Ectodermal cell (in vitro differentiated cells): ENCODE results near the gene SLC9B2.

Source experiments
- H3K27ac ChIP-seq: 2 replicates; pipeline ENCODE4 v1.7.0; 2013; ENCODE audit warnings: mild to moderate bottlenecking, low read depth, low read length; ENCODE audit not compliant: insufficient read depth, poor library complexity, severe bottlenecking
- H3K27me3 ChIP-seq: 2 replicates; pipeline ENCODE4 v1.7.0; 2013; ENCODE audit warnings: mild to moderate bottlenecking, low read length; ENCODE audit not compliant: insufficient read depth, control insufficient read depth, poor library complexity, severe bottlenecking
- H3K36me3 ChIP-seq: one replicate; pipeline ENCODE4 v1.7.0; 2013; ENCODE audit warnings: low read length; ENCODE audit not compliant: control insufficient read depth, insufficient read depth
- H3K4me1 ChIP-seq: one replicate; pipeline ENCODE4 v1.7.0; 2013; ENCODE audit warnings: low read length; ENCODE audit not compliant: control insufficient read depth, insufficient read depth
- H3K4me3 ChIP-seq: 2 replicates; pipeline ENCODE4 v1.7.0; 2013; ENCODE audit warnings: low read depth, low read length, control low read depth; ENCODE audit not compliant: insufficient read depth
- H3K9me3 ChIP-seq: 2 replicates; pipeline ENCODE4 v1.7.0; 2013; ENCODE audit warnings: mild to moderate bottlenecking, low read length, moderate library complexity; ENCODE audit not compliant: control insufficient read depth
- WGBS, 2 experiments: methylation state at CpG; one replicate each; pipeline ENCODE4 v1.1.7; 2013; ENCODE audit warnings: missing lambda C conversion rate in 2 of 2; 5-methylcytosine and 5-hydroxymethylcytosine counted together

SLC9B2 gene

DNA sequence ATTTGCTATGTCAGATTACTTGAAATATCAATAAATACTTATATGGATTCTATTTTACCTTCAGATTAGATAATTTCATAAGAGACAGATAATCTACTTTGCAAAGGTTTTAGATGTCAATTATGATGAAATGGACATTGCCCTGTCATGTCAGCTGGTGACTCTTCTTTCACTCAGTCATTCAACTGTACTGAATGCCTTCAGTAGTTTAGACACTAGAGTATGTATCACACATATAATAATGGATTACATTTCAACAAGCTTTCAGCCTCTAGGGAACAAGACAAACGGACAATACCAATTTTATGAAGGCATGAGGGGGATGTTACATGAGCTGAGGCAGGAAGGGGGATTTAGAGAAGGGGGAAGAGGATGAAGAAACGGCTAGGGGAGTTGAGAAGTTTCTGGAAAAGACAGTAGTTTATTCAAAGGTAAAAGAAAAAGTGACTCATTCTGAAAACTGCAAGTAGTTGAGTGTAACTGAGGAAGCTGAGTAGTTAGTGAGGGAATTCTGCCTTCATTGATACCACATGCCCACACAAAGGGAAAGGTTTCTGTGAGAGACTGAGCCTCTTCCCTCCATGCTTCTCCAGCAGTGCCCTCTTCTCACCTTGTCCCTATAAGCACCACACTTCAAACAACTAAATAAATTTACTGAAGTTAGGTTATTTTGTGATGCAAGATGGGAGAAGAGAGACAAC is 25.7 kb downstream of the SLC9B2 start:
- H3K36me3 ChIP-seq, result no peaks in the 10 kb centered on the region
- H3K4me1 ChIP-seq, result no peaks in the 10 kb centered on the region
- no peaks in the 10 kb centered on the region for H3K9me3 ChIP-seq
- no peak overlapping the region for H3K27ac ChIP-seq
- no peak overlapping the region for H3K4me3 ChIP-seq
- H3K27me3 ChIP-seq, result no peaks in the 10 kb centered on the region
- WGBS, 2 experiments, result 82 to 92% methylated on average over 2 of the region's 2 CpGs

DNA sequence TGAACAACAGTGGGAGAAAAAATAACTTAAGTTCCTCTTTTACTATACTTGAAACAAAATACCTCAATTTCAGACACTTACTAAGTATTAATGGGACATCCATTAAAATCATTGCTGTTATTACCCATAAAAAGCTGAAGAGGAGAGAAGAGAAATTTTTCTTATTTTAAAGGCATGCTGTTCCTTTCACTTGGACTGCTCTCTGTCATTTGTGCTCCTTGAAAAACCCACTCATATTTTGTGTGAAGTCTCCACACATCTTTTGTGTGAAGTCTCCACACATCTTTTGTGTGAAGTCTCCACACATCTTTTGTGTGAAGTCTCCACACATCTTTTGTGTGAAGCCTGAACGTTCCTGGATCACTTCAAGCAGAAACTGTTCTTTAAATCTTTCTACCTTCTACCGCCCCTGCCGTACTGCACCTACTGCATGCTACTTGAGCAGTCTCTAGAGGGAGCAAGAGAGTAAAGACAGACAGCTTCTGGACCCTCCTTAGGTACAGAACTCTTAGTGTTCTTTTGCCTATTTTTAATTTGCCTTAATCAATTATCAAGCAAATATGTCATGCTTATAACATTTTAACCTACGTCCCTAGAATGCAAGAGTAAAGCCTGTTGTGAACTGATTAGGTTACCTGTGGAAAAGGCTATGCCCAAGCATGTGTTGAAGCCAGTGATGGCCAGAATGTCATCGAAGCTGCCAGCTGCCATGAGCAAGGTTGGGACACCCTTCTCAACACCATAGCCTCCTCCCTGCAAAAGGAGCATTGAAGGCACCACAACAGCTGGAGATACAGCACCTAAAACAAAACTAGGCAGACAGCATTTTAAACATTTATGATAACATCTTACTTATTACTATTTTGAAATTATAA is 29.9 kb downstream of the SLC9B2 start:
- Histone ChIP-seq H3K36me3 (no peaks in the 10 kb centered on the region), H3K9me3 (no peaks in the 10 kb centered on the region), H3K4me1 (no peaks in the 10 kb centered on the region), H3K27ac (no peak overlapping the region), H3K4me3 (no peak overlapping the region), H3K27me3 (no peaks in the 10 kb centered on the region)
- 45 to 52% methylated on average over 5 of the region's 5 CpGs for WGBS, 2 experiments

DNA sequence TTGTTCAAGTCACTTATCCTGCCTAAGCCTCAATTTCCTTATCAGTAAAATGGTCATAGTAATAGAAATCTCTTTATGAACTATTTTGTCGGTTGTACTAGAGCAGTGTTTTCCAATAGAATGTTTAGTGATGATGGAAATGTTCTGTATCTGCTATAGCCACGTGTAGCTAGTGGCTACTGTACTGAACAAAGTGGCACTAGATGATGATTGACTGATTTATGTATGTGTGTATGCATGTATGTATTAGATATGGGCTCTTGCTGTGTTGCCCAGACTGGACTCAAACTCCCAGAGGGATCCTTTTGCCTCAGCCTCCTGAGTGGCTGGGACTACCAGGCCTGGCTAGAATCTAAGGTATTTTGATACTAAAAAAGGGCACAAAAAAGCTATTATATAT is 32.4 kb downstream of the SLC9B2 start:
- 86 to 88% methylated on average over 2 of the region's 2 CpGs for WGBS, 2 experiments
- H3K27ac ChIP-seq, result no peak overlapping the region
- no peaks in the 10 kb centered on the region for H3K9me3 ChIP-seq
- no peaks in the 10 kb centered on the region for H3K36me3 ChIP-seq
- no peaks in the 10 kb centered on the region for H3K4me1 ChIP-seq
- H3K4me3 ChIP-seq, result no peak overlapping the region
- H3K27me3 ChIP-seq, result no peaks in the 10 kb centered on the region

DNA sequence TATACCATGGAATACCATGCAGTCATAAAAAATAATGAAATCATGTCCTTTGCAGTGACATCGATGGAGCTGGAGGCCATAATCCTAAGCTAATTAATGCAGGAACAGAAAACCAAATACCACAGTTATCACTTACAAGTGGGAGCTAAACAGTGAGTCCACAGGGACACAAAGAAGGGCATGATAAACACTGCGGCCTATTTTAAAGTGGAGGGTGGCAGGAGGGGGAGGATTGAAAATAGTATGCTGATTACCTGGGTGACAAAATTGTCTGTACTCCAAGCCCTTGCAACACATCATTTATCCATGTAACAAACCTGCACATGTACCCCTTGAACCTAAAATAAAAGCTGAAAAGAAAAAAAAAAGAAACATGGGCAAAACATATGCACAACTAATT is 40.4 kb downstream of the SLC9B2 start:
- Histone ChIP-seq H3K36me3 (no peaks in the 10 kb centered on the region), H3K9me3 (no peaks in the 10 kb centered on the region), H3K27ac (no peak overlapping the region), H3K4me1 (no peaks in the 10 kb centered on the region), H3K27me3 (no peaks in the 10 kb centered on the region), H3K4me3 (no peak overlapping the region)
- WGBS, 2 experiments, result 93 to 97% methylated on average over 2 of the region's 2 CpGs

DNA sequence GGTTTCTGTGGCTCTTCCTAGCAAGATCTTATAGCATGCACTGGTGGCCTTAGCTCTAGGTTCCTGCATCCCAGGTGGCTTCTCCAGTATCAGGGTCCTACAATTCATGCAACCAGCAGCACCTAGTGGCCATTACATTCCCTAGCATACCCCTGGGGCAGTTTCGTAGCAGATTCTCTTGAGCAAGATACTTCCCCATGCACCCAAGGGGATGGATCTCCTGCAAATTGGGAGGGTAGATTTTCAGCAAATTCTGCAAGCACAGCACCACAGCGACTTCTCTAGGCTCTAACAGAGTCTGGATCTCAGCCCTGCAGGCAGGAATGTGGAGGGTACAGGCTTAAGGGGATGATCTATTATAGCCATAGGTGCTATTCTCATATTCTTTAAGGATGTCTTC is 44.0 kb downstream of the SLC9B2 start:
- H3K9me3 ChIP-seq, result no peaks in the 10 kb centered on the region
- H3K36me3 ChIP-seq, result no peaks in the 10 kb centered on the region
- H3K27me3 ChIP-seq, result no peaks in the 10 kb centered on the region
- 22% methylated on average over 2 of the region's 2 CpGs for WGBS, 2 experiments
- H3K4me1 ChIP-seq, result no peaks in the 10 kb centered on the region
- no peak overlapping the region for H3K27ac ChIP-seq
- H3K4me3 ChIP-seq, result no peak overlapping the region

DNA sequence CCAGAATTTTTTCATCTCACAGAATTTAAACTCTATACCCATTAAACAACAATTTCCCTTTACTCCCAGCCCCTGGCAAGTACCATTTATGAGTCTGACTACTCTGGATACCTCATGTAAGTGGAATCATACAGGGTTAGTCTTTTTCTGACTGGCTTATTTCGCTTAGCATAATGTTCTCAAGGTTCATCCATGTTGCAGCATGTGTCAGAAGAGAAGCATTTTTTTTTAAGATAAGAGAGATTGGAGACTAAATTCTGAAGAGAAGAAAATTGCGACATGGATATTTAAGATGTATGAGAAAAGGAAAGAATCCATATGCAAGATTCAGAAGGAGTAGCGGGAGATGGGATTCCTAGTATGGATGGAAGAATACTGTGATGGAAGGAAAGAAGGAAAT is 45.8 kb downstream of the SLC9B2 start:
- H3K4me1 ChIP-seq, result no peaks in the 10 kb centered on the region
- H3K9me3 ChIP-seq, result no peaks in the 10 kb centered on the region
- H3K4me3 ChIP-seq, result no peak overlapping the region
- no peaks in the 10 kb centered on the region for H3K27me3 ChIP-seq
- no peak overlapping the region for H3K27ac ChIP-seq
- 89 to 94% methylated on average over 3 of the region's 3 CpGs for WGBS, 2 experiments
- H3K36me3 ChIP-seq, result no peaks in the 10 kb centered on the region

DNA sequence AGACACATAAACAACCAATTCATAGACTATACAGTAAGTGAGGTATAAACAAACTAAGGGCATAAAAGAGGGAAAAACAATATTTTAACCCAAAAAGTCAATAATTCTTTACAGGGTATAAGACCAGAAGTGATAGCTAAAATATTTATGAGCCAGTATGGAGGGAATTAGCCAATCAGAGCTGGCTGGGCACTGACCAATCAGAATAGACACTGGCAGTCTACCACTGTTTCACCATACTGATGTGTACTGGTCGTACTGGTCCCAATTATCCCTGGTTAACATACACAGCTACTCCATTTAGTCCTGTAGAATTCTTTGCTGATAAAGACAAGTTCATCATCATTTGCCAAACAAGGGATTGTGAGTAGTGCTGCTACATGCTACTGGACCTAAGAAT is 47.3 kb downstream of the SLC9B2 start:
- 88 to 93% methylated on average over 1 of the region's 1 CpG for WGBS, 2 experiments
- H3K4me1 ChIP-seq, result no peaks in the 10 kb centered on the region
- no peaks in the 10 kb centered on the region for H3K36me3 ChIP-seq
- no peak overlapping the region for H3K4me3 ChIP-seq
- H3K27me3 ChIP-seq, result no peaks in the 10 kb centered on the region
- no peaks in the 10 kb centered on the region for H3K9me3 ChIP-seq
- H3K27ac ChIP-seq, result no peak overlapping the region

DNA sequence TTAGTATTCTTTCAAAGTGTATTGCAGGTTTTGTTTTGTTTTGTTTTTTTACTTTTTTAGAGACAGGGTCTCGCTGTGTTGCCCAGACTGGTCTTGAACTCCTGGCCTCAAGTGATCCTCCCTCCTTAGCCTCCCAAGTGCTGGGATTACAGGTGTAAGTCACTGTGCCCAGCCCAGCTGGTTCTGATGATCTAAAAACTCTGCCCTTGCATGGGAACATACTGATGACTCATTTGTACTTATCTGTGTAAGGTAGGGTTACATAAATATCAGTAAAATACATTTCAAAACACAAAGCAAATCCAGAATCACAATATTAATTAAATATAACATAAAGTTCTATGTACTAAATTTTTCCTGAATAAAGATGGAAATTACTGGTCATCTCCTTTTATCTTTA is 49.7 kb downstream of the SLC9B2 start:
- no peaks in the 10 kb centered on the region for H3K9me3 ChIP-seq
- WGBS, 2 experiments, result 81 to 92% methylated on average over 1 of the region's 1 CpG
- H3K27ac ChIP-seq, result no peak overlapping the region
- no peaks in the 10 kb centered on the region for H3K36me3 ChIP-seq
- no peaks in the 10 kb centered on the region for H3K4me1 ChIP-seq
- H3K4me3 ChIP-seq, result no peak overlapping the region
- H3K27me3 ChIP-seq, result no peaks in the 10 kb centered on the region

DNA sequence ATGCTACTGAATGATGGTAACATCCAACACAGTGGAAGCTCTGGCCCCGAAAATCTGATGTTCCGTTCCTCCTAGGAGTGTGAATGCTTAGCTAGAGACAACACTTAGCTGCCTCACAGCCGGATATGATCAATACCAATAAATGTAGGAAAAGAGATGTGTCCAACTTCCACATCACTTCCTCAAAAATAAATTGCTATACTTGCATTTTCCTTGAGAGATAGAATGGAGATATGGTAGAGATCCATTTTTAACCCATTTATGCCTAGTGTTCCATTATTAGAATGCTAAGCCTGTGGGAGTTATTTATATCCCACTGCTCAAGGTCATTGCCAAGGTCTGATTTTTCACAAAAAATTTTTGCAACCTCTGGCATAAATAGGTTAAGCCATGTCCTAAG is 51.6 kb downstream of the SLC9B2 start:
- Histone ChIP-seq H3K27ac (no peak overlapping the region), H3K27me3 (no peaks in the 10 kb centered on the region), H3K9me3 (no peaks in the 10 kb centered on the region), H3K4me1 (no peaks in the 10 kb centered on the region), H3K4me3 (no peak overlapping the region), H3K36me3 (no peaks in the 10 kb centered on the region)
- 86 to 96% methylated on average over 2 of the region's 3 CpGs for WGBS, 2 experiments

DNA sequence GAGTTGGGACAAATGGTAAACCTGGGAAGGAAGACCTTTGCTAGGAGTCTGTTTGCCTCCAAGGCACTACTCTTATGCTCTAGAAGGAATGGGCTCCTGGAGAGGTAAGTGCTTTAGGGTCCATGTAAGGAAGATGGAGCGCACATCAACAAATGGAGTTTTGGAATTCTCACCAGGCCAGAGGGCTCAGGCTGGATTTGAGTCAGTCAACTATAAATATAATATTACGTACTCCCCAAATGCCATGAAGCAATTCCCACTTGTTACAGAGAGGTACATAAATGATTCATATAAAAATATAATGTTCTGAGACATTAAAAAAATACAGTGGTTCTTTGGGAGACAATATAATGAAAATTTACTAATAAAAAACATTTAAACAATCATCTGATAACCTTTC is 55.4 kb downstream of the SLC9B2 start:
- H3K4me1 ChIP-seq, result peaks cover 4% of the 10 kb centered on the region
- H3K27me3 ChIP-seq, result no peaks in the 10 kb centered on the region
- WGBS, 2 experiments, result 100% methylated on average over 1 of the region's 2 CpGs

More for the DNA sequence above, 55.4 kb downstream of the SLC9B2 start:
- Histone ChIP-seq H3K36me3 (no peaks in the 10 kb centered on the region), H3K4me3 (no peak overlapping the region), H3K9me3 (no peaks in the 10 kb centered on the region), H3K27ac (no peak overlapping the region)
